ENCODE measurements around the gene LYRM9.

DNA sequence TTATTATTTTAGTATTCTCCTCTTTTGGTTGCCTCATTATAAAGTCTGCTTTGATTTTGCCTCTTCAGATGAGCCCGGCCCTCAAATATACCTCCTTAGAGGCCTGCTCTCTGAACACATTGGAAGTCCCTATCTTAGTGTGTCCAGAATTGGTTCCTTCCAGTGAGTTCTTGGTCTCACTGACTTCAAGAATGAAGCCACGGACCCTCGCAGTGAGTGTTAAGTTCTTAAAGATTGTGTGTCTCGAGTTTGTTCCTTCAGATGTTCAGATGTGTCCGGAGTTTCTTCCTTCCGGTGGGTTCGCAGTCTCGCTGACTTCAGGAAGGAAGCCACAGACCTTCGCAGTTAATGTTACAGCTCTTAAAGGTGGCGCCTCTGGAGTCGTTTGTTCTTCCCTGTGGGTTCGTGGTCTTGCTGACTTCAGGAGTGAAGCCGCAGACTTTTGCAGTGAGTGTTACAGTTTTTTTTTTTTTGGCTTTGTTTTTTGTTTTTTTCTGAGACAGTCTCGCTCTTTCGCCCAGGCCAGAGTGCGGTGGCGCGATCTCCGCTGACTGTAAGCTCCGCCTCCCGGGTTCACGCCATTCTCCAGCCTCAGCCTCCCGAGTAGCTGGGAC is 47.0 kb downstream of the LYRM9 start:
- TF ChIP-seq, protein P1, sequence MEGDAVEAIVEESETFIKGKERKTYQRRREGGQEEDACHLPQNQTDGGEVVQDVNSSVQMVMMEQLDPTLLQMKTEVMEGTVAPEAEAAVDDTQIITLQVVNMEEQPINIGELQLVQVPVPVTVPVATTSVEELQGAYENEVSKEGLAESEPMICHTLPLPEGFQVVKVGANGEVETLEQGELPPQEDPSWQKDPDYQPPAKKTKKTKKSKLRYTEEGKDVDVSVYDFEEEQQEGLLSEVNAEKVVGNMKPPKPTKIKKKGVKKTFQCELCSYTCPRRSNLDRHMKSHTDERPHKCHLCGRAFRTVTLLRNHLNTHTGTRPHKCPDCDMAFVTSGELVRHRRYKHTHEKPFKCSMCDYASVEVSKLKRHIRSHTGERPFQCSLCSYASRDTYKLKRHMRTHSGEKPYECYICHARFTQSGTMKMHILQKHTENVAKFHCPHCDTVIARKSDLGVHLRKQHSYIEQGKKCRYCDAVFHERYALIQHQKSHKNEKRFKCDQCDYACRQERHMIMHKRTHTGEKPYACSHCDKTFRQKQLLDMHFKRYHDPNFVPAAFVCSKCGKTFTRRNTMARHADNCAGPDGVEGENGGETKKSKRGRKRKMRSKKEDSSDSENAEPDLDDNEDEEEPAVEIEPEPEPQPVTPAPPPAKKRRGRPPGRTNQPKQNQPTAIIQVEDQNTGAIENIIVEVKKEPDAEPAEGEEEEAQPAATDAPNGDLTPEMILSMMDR (conservative IDR thresholded peaks at IDR 0.05; ENCODE audit: low read depth, low read length): no peak
- no peak for TF ChIP-seq EZH2 (IDR thresholded peaks at IDR 0.05; ENCODE audit: borderline replicate concordance, low read depth, low read length, poor library complexity, severe bottlenecking)

Measured in A673 (cell line).